ENCODE data around the gene ANKRD65. TPM values are rescaled to one million over a fixed set of nuclear protein-coding genes. Genes with fewer than 3 reads are reported as not detected.
"Not testable (repeated sequence)": the region's sequence is repeated elsewhere in the genome, so short reads cannot be mapped to it uniquely, and the experiment has no call there.

Gene ANKRD65
- total RNA-seq, 1 donor from 2014 or later: 1.7 TPM

DNA sequence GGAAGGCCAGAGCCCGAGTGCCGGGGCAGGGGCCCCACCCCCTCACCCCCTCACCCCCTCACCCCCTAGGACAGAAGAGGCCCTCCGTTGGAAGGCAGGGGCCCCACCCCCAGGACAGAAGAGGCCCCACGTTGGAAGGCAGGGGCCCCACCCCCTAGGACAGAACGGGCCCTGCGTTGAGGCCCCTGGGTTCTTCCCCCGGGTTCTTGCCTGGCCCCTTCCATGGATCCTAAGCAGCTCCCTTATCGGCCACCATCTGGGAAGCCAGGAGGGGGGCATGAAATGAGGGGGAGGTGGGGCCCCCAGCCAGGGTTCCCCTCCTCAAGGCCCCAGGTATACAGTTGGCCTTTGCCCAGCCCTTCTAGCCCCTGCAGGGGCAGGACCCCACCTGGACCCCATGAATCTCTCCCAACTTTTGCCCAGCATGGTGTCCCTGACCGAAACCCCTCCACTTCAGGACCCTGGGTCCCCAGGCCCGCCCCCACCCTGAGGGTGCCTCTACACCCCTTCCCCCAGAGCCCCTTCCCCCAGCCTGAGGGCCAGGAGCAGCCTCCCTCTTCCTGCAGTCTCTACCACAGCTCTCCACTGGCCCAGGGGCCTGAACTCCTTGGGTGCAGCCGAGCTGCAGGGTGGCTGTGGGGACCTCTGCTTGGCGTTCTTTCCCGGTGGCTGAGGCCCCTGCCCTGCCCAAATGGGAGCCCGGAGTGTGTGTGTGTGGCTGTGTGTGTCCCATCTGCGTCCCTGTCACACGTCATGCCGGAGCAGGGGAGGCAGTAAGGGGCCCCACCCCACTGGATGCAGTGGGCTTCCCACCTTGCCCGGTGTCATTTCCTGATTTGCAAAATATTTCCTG is 10.1 kb upstream of the ANKRD65 start:
- TF ChIP-seq, protein P1, sequence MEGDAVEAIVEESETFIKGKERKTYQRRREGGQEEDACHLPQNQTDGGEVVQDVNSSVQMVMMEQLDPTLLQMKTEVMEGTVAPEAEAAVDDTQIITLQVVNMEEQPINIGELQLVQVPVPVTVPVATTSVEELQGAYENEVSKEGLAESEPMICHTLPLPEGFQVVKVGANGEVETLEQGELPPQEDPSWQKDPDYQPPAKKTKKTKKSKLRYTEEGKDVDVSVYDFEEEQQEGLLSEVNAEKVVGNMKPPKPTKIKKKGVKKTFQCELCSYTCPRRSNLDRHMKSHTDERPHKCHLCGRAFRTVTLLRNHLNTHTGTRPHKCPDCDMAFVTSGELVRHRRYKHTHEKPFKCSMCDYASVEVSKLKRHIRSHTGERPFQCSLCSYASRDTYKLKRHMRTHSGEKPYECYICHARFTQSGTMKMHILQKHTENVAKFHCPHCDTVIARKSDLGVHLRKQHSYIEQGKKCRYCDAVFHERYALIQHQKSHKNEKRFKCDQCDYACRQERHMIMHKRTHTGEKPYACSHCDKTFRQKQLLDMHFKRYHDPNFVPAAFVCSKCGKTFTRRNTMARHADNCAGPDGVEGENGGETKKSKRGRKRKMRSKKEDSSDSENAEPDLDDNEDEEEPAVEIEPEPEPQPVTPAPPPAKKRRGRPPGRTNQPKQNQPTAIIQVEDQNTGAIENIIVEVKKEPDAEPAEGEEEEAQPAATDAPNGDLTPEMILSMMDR (IDR thresholded peaks at IDR 0.05; ENCODE audit: borderline replicate concordance): no peak
- Histone ChIP-seq H3K4me1 (peaks cover 79% of the 10 kb centered on the region), H3K27ac (replicated peaks) (peak overlapping the region; percentile 97), H3K9me3 (replicated peaks) (no peaks in the 10 kb centered on the region), H3K27me3 (ENCODE audit: low read depth) (peaks cover 49% of the 10 kb centered on the region), H3K4me3 (peak overlapping the region; percentile 42), H3K36me3 (no peaks in the 10 kb centered on the region)
- DNase-seq: no peak
- intact Hi-C loops (cut with micrococcal nuclease): no loop called here

DNA sequence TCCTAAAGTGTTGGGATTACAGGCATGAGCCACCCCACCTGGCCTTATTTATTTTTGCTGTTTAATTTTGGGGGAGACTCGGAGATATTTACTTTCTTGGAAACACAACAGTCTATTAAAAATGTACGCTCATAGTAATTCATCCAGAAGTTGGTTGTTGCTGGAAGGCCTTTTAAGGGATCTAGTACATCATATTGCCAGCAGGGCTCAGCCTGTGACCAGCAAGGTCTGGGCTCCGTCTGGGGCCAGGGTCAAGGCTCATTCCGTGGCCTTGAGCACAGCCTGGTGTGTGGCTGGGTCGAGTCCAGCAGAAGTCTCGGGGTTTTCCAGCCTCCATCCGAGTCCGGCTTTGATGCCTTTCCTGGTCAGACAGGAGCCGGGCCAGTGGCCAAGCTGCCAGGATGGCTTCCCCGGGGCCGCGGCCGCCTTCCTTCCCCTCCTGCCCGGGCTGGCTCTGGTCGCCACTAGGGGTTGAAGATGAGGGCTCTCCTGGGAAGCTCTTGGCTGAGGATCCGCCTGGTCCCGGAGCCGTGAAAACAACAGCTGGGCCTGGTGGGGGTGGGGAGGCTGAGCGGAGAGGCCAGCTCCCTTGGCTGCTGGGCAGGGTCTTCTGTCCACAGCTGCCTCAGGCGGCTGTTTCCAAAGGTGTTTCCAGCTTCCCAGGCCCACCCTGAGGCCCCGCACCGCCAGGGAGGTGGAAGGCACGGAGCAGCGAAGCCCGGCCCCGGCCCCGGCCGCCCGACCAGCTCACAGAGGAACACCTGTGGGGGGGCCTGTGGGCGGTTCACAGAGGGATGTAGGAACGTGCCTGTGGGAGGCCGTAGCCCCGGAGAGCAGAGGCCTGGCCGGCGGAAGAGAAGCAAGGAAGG is 9.3 kb upstream of the ANKRD65 start:
- H3K27me3 ChIP-seq (ENCODE audit: low read depth): peaks cover 54% of the 10 kb centered on the region
- H3K9me3 ChIP-seq (replicated peaks): no peaks in the 10 kb centered on the region
- no peaks in the 10 kb centered on the region for H3K36me3 ChIP-seq
- peaks cover 73% of the 10 kb centered on the region for H3K4me1 ChIP-seq
- H3K27ac ChIP-seq (replicated peaks): peak overlapping the region; percentile 97
- intact Hi-C loops (cut with micrococcal nuclease): no loop called here
- peak overlapping the region; percentile 42 for H3K4me3 ChIP-seq
- peak; percentile 87 for DNase-seq
- TF ChIP-seq, protein P1 (IDR thresholded peaks at IDR 0.05; ENCODE audit: borderline replicate concordance): peak; percentile 52

DNA sequence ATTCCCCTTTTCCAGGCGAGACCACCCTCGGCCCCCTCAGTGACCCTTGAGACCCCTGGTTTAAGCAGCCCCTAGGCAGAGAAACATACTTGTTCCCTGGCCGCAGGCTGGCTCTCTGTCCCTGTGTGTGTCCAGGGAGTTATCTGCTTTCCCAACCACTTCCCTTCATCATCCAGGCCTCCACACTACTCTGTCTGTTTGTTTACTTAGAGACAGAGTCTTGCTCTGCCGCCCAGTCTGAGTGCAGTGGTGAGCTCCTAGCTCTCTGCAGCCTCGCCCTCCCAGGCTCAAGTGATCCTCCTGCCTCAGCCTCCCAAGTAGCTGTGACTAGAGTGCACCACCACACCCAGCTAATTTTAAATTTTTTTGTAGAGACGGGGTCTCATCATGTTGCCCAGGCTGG is 8.6 kb upstream of the ANKRD65 start:
- Histone ChIP-seq H3K27ac (replicated peaks) (peak overlapping the region; percentile 97), H3K4me3 (peak overlapping the region; percentile 42), H3K4me1 (peaks cover 66% of the 10 kb centered on the region), H3K36me3 (no peaks in the 10 kb centered on the region), H3K9me3 (replicated peaks) (no peaks in the 10 kb centered on the region), H3K27me3 (ENCODE audit: low read depth) (peaks cover 47% of the 10 kb centered on the region)
- TF ChIP-seq, protein P1 (IDR thresholded peaks at IDR 0.05; ENCODE audit: borderline replicate concordance): no peak
- intact Hi-C loops (cut with micrococcal nuclease): no loop called here
- DNase-seq: no peak

DNA sequence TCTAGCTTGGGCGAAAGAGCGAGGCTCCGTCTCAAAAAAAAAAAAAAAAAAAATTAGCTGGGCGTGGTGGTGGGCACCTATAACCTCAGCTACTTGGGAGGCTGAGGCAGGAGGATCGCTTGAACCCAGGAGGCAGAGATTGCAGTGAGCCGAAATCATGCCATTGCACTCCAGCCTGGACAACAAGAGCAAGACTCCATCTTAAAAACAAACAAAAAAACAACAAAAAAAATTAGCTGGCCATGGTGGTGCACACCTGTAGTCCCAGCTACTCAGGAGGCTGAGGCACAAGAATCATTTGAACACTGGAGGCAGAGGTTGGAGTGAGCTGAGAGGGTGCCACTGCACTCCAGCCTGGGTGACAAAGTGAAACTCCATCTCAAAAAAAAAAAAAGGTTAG is 7.9 kb upstream of the ANKRD65 start:
- H3K4me3 ChIP-seq; H3K9me3 ChIP-seq (replicated peaks); DNase-seq; intact Hi-C loops (cut with micrococcal nuclease); H3K36me3 ChIP-seq: not testable (repeated sequence)
- peaks cover 59% of the 10 kb centered on the region for H3K4me1 ChIP-seq
- peaks cover 40% of the 10 kb centered on the region for H3K27me3 ChIP-seq (ENCODE audit: low read depth)
- peak overlapping the region; percentile 97 for H3K27ac ChIP-seq (replicated peaks)

DNA sequence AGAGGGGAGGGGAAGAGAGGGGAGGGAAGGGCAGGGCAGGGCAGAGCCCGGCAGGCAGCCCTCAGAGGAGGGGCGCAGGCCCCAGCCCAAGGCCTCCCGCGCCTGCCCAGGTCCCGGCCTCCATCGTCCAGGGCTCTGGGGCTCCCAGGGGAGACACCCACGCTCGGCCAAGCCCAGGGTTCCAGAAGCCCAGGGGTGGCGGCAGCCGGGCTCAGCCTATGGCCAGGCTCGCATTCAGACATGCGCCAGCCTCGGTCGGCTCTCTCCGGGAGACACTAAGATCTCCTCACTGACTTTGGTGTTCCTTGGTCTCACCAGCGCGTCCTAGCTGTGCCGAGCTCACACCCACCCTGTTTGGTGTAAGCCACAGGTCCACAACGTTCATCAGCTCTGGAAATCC is 7.1 kb upstream of the ANKRD65 start:
- intact Hi-C loops (cut with micrococcal nuclease): no loop called here
- H3K27me3 ChIP-seq (ENCODE audit: low read depth): peaks cover 33% of the 10 kb centered on the region
- H3K9me3 ChIP-seq (replicated peaks): no peaks in the 10 kb centered on the region
- no peak overlapping the region for H3K4me3 ChIP-seq
- peaks cover 51% of the 10 kb centered on the region for H3K4me1 ChIP-seq
- no peaks in the 10 kb centered on the region for H3K36me3 ChIP-seq
- H3K27ac ChIP-seq (replicated peaks): peak overlapping the region; percentile 97
- no peak for DNase-seq
- TF ChIP-seq, protein P1 (IDR thresholded peaks at IDR 0.05; ENCODE audit: borderline replicate concordance): no peak

Data from left ventricle myocardium inferior (tissue), 1 donor.